CD4-positive, alpha-beta memory T cell (primary cell): ENCODE data around the gene KCNIP4. TPM values are rescaled to one million over a fixed set of nuclear protein-coding genes. Genes with fewer than 3 reads are reported as not detected.

Source experiments
- CTCF ChIA-PET: fragments of 350-600 bp; sonication (Branson Sonifier 250); formaldehyde crosslinking; loops from one replicate; lab custom pipeline; 2021; ENCODE audit warnings: inconsistent platforms; ENCODE audit not compliant: partially characterized antibody; lab: Charles Lee
- POLR2A ChIA-PET: fragments of 350-600 bp; sonication (Branson Sonifier 250); formaldehyde crosslinking; loops from one replicate; lab custom pipeline; 2021; ENCODE audit not compliant: partially characterized antibody; lab: Charles Lee
- DNase-seq, 5 donors: peaks; one replicate each; pipeline versions ENCODE4 v3.0.0 to v3.0.0-alpha.2; 2020 to 2022; ENCODE audit warnings: mixed read lengths in 1 of 5
- H3K27ac ChIP-seq: one replicate; pipeline ENCODE4 v1.7.0; 2013; ENCODE audit warnings: low read depth, low read length
- H3K27me3 ChIP-seq: 2 replicates; pipeline ENCODE4 v1.7.0; 2013; ENCODE audit warnings: mild to moderate bottlenecking, low read length, moderate library complexity; ENCODE audit not compliant: insufficient read depth
- H3K36me3 ChIP-seq: 2 replicates; pipeline ENCODE4 v1.7.0; 2013; ENCODE audit warnings: mild to moderate bottlenecking, low read length, moderate library complexity; ENCODE audit not compliant: insufficient read depth
- H3K4me1 ChIP-seq: 2 replicates; pipeline ENCODE4 v1.7.0; 2013; ENCODE audit warnings: mild to moderate bottlenecking, low read length, moderate library complexity; ENCODE audit not compliant: insufficient read depth
- H3K4me3 ChIP-seq, 2 donors: one replicate each; pipeline ENCODE4 v1.7.0; 2013; ENCODE audit warnings: low read length in 2 of 2, mild to moderate bottlenecking in 1 of 2
- H3K9me3 ChIP-seq, 2 donors: one replicate each; pipeline ENCODE4 v1.7.0; 2013; ENCODE audit warnings: low read length in 2 of 2, control low read depth in 1 of 2; ENCODE audit not compliant: control insufficient read depth in 1 of 2
- H3K27ac Mint-ChIP-seq, 7 donors: one replicate each; pipeline ENCODE4 v1.8.0; 2020 to 2021; ENCODE audit warnings: mixed read lengths in 7 of 7, mild to moderate bottlenecking in 6 of 7, inconsistent platforms in 3 of 7, moderate library complexity in 3 of 7
- H3K27me3 Mint-ChIP-seq, 2 donors: one replicate each; pipeline ENCODE4 v1.8.0; 2020 to 2021; ENCODE audit warnings: mixed read lengths in 2 of 2
- H3K36me3 Mint-ChIP-seq, 2 donors: one replicate each; pipeline ENCODE4 v1.8.0; 2020 to 2021; ENCODE audit warnings: mixed read lengths in 2 of 2, inconsistent platforms in 1 of 2, mild to moderate bottlenecking in 1 of 2
- H3K4me1 Mint-ChIP-seq, 4 donors: one replicate each; pipeline ENCODE4 v1.8.0; 2020 to 2021; ENCODE audit warnings: mixed read lengths in 4 of 4, mild to moderate bottlenecking in 1 of 4
- H3K4me3 Mint-ChIP-seq, 8 donors: one replicate each; pipeline ENCODE4 v1.8.0; 2020 to 2021; ENCODE audit warnings: mixed read lengths in 8 of 8, mild to moderate bottlenecking in 7 of 8, moderate library complexity in 6 of 8, inconsistent platforms in 3 of 8
- H3K9me3 Mint-ChIP-seq, 8 donors: one replicate each; pipeline ENCODE4 v1.8.0; 2020 to 2021; ENCODE audit warnings: mixed read lengths in 8 of 8, mild to moderate bottlenecking in 5 of 8, inconsistent platforms in 3 of 8, moderate library complexity in 1 of 8
- intact Hi-C: fragments of 100-400 bp; cut with micrococcal nuclease; formaldehyde crosslinking; loops from one replicate; pipeline ENCODE4 v1.15.1; 2023
- polyA plus RNA-seq, 2 donors: library from polyadenylated mRNA; unstranded; fragments of 300-500 nt; fragmentation: Illumina TruSeq; gene quantifications; one replicate each; pipeline ENCODE4 v1.2.3, GENCODE V29; 2021
- total RNA-seq, 2 experiments: library from RNA; stranded (reverse); gene quantifications; one replicate each; pipeline ENCODE4 v1.2.3, GENCODE V29; 2021

KCNIP4 gene
- total and polyA plus RNA-seq, 4 experiments from 2014 or later = 0.11 to 0.26 TPM; not detected in 2

DNA sequence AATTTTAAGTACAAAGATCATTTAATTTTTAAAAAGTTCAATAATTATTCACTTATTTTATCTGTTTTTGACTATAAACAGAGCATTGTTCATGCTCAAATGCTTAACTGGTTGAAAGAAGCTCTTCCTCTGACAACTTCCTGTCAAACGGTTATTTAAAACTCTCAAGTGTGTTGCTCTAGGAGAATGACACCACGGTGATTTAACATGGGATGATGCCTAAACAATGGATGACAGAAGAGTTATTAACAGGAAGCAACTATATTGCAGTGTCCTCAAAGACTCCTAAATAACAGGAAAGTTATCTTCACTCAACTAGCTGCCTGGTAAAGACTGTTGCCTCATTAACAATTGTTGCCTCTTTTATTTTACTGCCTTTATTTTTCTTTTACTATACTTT is 738.7 kb downstream of the KCNIP4 start:
- ChIA-PET POLR2A (no interaction called here), CTCF (no interaction called here)
- intact Hi-C loops = no loop called here

GRCh38 chr4:21205821-21206531 is 742.6 kb downstream of the KCNIP4 start:
- Histone ChIP-seq H3K9me3 (no peaks in the 10 kb centered on the region), H3K4me3 (no peak overlapping the region), H3K27me3 (no peaks in the 10 kb centered on the region), H3K36me3 (no peaks in the 10 kb centered on the region), H3K27ac (no peak overlapping the region), H3K4me1 (no peaks in the 10 kb centered on the region)
- no peak for DNase-seq
- POLR2A ChIA-PET = no interaction called here
- Mint-ChIP-seq H3K9me3 (peaks cover 0 to 9% (median 2%) of the 10 kb centered on the region in 8 donors), H3K36me3 (no peaks in the 10 kb centered on the region), H3K4me1 (no peaks in the 10 kb centered on the region), H3K27ac (no peak overlapping the region), H3K4me3 (no peak overlapping the region), H3K27me3 (no peaks in the 10 kb centered on the region)
- intact Hi-C loops = no loop called here
- CTCF ChIA-PET = no interaction called here

More for the DNA sequence above, 738.7 kb downstream of the KCNIP4 start:
- Mint-ChIP-seq H3K27ac (no peak overlapping the region), H3K4me3 (no peak overlapping the region), H3K36me3 (no peaks in the 10 kb centered on the region), H3K4me1 (no peaks in the 10 kb centered on the region), H3K9me3 (peaks cover 0 to 6% (median 0%) of the 10 kb centered on the region in 8 donors), H3K27me3 (no peaks in the 10 kb centered on the region)
- DNase-seq = no peak
- no peaks in the 10 kb centered on the region for H3K9me3 ChIP-seq
- no peak overlapping the region for H3K27ac ChIP-seq
- no peaks in the 10 kb centered on the region for H3K4me1 ChIP-seq
- no peak overlapping the region for H3K4me3 ChIP-seq
- no peaks in the 10 kb centered on the region for H3K27me3 ChIP-seq
- H3K36me3 ChIP-seq = no peaks in the 10 kb centered on the region

GRCh38 chr4:21203416-21203815 is 745.2 kb downstream of the KCNIP4 start:
- H3K27me3 ChIP-seq = no peaks in the 10 kb centered on the region
- no peak overlapping the region for H3K4me3 Mint-ChIP-seq
- H3K27ac ChIP-seq = no peak overlapping the region
- no peak overlapping the region for H3K4me3 ChIP-seq
- no peaks in the 10 kb centered on the region for H3K36me3 Mint-ChIP-seq
- no peaks in the 10 kb centered on the region for H3K4me1 ChIP-seq
- no peaks in the 10 kb centered on the region for H3K4me1 Mint-ChIP-seq
- CTCF ChIA-PET = no interaction called here
- no peaks in the 10 kb centered on the region for H3K36me3 ChIP-seq
- H3K27me3 Mint-ChIP-seq = no peaks in the 10 kb centered on the region
- intact Hi-C loops = no loop called here
- H3K9me3 ChIP-seq = no peaks in the 10 kb centered on the region
- peaks cover 0 to 8% (median 5%) of the 10 kb centered on the region in 8 donors for H3K9me3 Mint-ChIP-seq
- DNase-seq = no peak
- POLR2A ChIA-PET = no interaction called here
- H3K27ac Mint-ChIP-seq = no peak overlapping the region

DNA sequence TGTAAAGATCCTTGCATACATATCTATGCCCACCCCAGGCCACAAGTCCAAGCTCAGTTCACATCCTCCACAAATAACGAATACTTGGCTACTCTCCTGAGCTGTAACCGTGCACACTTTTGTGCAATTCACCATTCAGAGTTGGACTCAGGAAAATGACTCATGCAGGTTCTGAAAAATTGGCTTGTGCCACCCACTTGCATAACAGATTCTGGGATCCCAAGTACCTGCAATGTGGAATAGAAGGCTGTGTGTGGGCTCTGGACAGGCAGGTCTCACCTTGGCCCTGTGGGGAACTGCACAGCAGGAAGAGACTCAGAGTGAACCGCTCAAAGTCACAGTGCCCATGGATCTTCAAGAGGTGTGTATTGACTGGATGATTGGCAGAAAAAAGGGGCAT is 745.6 kb downstream of the KCNIP4 start:
- Mint-ChIP-seq H3K9me3 (peaks cover 0 to 8% (median 4%) of the 10 kb centered on the region in 8 donors), H3K4me3 (no peak overlapping the region), H3K4me1 (no peaks in the 10 kb centered on the region), H3K27me3 (no peaks in the 10 kb centered on the region), H3K27ac (no peak overlapping the region), H3K36me3 (no peaks in the 10 kb centered on the region)
- Histone ChIP-seq H3K27ac (no peak overlapping the region), H3K27me3 (no peaks in the 10 kb centered on the region), H3K4me3 (no peak overlapping the region), H3K9me3 (no peaks in the 10 kb centered on the region), H3K36me3 (no peaks in the 10 kb centered on the region), H3K4me1 (no peaks in the 10 kb centered on the region)
- POLR2A ChIA-PET = no interaction called here
- intact Hi-C loops = no loop called here
- DNase-seq = no peak
- CTCF ChIA-PET = no interaction called here

- H3K36me3 ChIP-seq = no peaks in the 10 kb centered on the region
- Mint-ChIP-seq H3K27me3 (no peaks in the 10 kb centered on the region), H3K36me3 (no peaks in the 10 kb centered on the region), H3K4me1 (no peaks in the 10 kb centered on the region), H3K9me3 (peaks cover 0 to 8% (median 4%) of the 10 kb centered on the region in 8 donors), H3K27ac (no peak overlapping the region), H3K4me3 (no peak overlapping the region)
- no peak overlapping the region for H3K27ac ChIP-seq
- ChIA-PET CTCF (no interaction called here), POLR2A (no interaction called here)
- H3K4me3 ChIP-seq = no peak overlapping the region
- H3K9me3 ChIP-seq = no peaks in the 10 kb centered on the region
- intact Hi-C loops = no loop called here
- H3K27me3 ChIP-seq = no peaks in the 10 kb centered on the region
- no peaks in the 10 kb centered on the region for H3K4me1 ChIP-seq
- no peak for DNase-seq
These were observed 749.9 kb downstream of the KCNIP4 start for GRCh38 chr4:21198683-21199082.

- no peaks in the 10 kb centered on the region for H3K4me1 ChIP-seq
- no peak overlapping the region for H3K4me3 ChIP-seq
- ChIA-PET CTCF (no interaction called here), POLR2A (no interaction called here)
- Mint-ChIP-seq H3K9me3 (peaks cover 0 to 6% (median under 1%) of the 10 kb centered on the region in 8 donors), H3K36me3 (no peaks in the 10 kb centered on the region), H3K27ac (no peak overlapping the region), H3K27me3 (no peaks in the 10 kb centered on the region), H3K4me1 (no peaks in the 10 kb centered on the region), H3K4me3 (no peak overlapping the region)
- H3K36me3 ChIP-seq = no peaks in the 10 kb centered on the region
- H3K9me3 ChIP-seq = no peaks in the 10 kb centered on the region
- H3K27me3 ChIP-seq = no peaks in the 10 kb centered on the region
- intact Hi-C loops = no loop called here
- H3K27ac ChIP-seq = no peak overlapping the region
- no peak for DNase-seq
These were observed 752.9 kb downstream of the KCNIP4 start for GRCh38 chr4:21195682-21196081.

GRCh38 chr4:21192367-21192766 is 756.2 kb downstream of the KCNIP4 start:
- DNase-seq = no peak
- no peak overlapping the region for H3K27ac ChIP-seq
- peaks cover 0 to 3% (median 0%) of the 10 kb centered on the region in 8 donors for H3K9me3 Mint-ChIP-seq
- no peaks in the 10 kb centered on the region for H3K9me3 ChIP-seq
- H3K36me3 Mint-ChIP-seq = no peaks in the 10 kb centered on the region
- H3K36me3 ChIP-seq = no peaks in the 10 kb centered on the region
- H3K27me3 ChIP-seq = no peaks in the 10 kb centered on the region
- H3K27ac Mint-ChIP-seq = no peak overlapping the region
- intact Hi-C loops = no loop called here
- CTCF ChIA-PET = no interaction called here
- POLR2A ChIA-PET = no interaction called here
- no peak overlapping the region for H3K4me3 Mint-ChIP-seq
- H3K4me3 ChIP-seq = no peak overlapping the region
- no peaks in the 10 kb centered on the region for H3K4me1 ChIP-seq
- H3K4me1 Mint-ChIP-seq = no peaks in the 10 kb centered on the region
- H3K27me3 Mint-ChIP-seq = no peaks in the 10 kb centered on the region
